ENCODE results near the gene C1orf141.

The C1orf141 gene

GRCh38 chr1:67169496-67169895 lies 34.7 kb upstream of the C1orf141 start:
- Histone ChIP-seq H3K36me3 (ENCODE audit: control insufficient read depth in 1 of 2, insufficient read depth in 2 of 2, low read depth in 1 of 2, low read length in 2 of 2) (no peaks in the 10 kb centered on the region), H3K9ac (ENCODE audit: low read length) (no peak overlapping the region), H3K4me1 (ENCODE audit: control insufficient read depth, insufficient read depth, low read depth, low read length) (no peaks in the 10 kb centered on the region), H3K4me2 (ENCODE audit: low read length, poor library complexity, severe bottlenecking) (no peak overlapping the region), H2AFZ (ENCODE audit: low read depth, low read length) (no peak overlapping the region), H3K27ac (ENCODE audit: low read length, poor library complexity, severe bottlenecking) (no peak overlapping the region), H2BK5ac (ENCODE audit: low read depth, low read length, poor library complexity, severe bottlenecking) (no peak overlapping the region), H3K79me1 (replicated peaks; ENCODE audit: low read length, poor library complexity, severe bottlenecking) (no peaks in the 10 kb centered on the region), H2BK120ac (ENCODE audit: low read depth, low read length) (no peak overlapping the region), H3K23ac (ENCODE audit: low read length in 2 of 2) (no peak overlapping the region), H2AK5ac (ENCODE audit: low read length, severe bottlenecking) (no peak overlapping the region), H4K8ac (ENCODE audit: low read length) (no peak overlapping the region), H3K27me3 (ENCODE audit: control insufficient read depth in 1 of 2, insufficient read depth in 1 of 2, low read length in 2 of 2) (no peaks in the 10 kb centered on the region), H4K91ac (ENCODE audit: low read length) (no peak overlapping the region), H3K4me3 (ENCODE audit: insufficient read depth in 1 of 2, low read depth in 1 of 2, low read length in 2 of 2) (no peak overlapping the region), H3K4ac (ENCODE audit: low read depth in 1 of 2, low read length in 2 of 2) (no peak overlapping the region), H2BK15ac (ENCODE audit: low read depth, poor library complexity, severe bottlenecking) (no peak overlapping the region), H2BK12ac (ENCODE audit: low read length in 2 of 2) (no peak overlapping the region), H3K14ac (ENCODE audit: low read length in 2 of 2) (no peak overlapping the region), H3K18ac (ENCODE audit: low read depth in 1 of 2, low read length in 2 of 2) (no peak overlapping the region), H3K9me3 (ENCODE audit: control insufficient read depth, low read length) (no peaks in the 10 kb centered on the region)
- WGBS: 100% methylated on average over 2 of the region's 2 CpGs
- DNase-seq: no peak

- Histone ChIP-seq H2BK5ac (ENCODE audit: low read depth, low read length, poor library complexity, severe bottlenecking) (no peak within 1 kb of the TSS), H3K18ac (ENCODE audit: low read depth in 1 of 2, low read length in 2 of 2) (no peak within 1 kb of the TSS), H2AK5ac (ENCODE audit: low read length, severe bottlenecking) (no peak within 1 kb of the TSS), H3K4ac (ENCODE audit: low read depth in 1 of 2, low read length in 2 of 2) (no peak within 1 kb of the TSS), H3K9me3 (ENCODE audit: control insufficient read depth, low read length) (no peaks in the 10 kb centered on the region), H3K4me2 (ENCODE audit: low read length, poor library complexity, severe bottlenecking) (no peak within 1 kb of the TSS), H4K91ac (ENCODE audit: low read length) (no peak within 1 kb of the TSS), H3K14ac (ENCODE audit: low read length in 2 of 2) (no peak within 1 kb of the TSS), H2BK12ac (ENCODE audit: low read length in 2 of 2) (no peak within 1 kb of the TSS), H3K4me1 (ENCODE audit: control insufficient read depth, insufficient read depth, low read depth, low read length) (no peaks in the 10 kb centered on the region), H3K36me3 (ENCODE audit: control insufficient read depth in 1 of 2, insufficient read depth in 2 of 2, low read depth in 1 of 2, low read length in 2 of 2) (no peaks in the 10 kb centered on the region), H2AFZ (ENCODE audit: low read depth, low read length) (no peak within 1 kb of the TSS), H2BK15ac (ENCODE audit: low read depth, poor library complexity, severe bottlenecking) (no peak within 1 kb of the TSS), H4K8ac (ENCODE audit: low read length) (no peak within 1 kb of the TSS), H3K79me1 (replicated peaks; ENCODE audit: low read length, poor library complexity, severe bottlenecking) (no peaks in the 10 kb centered on the region), H3K9ac (ENCODE audit: low read length) (no peak within 1 kb of the TSS), H3K23ac (ENCODE audit: low read length in 2 of 2) (no peak within 1 kb of the TSS), H3K27ac (ENCODE audit: low read length, poor library complexity, severe bottlenecking) (no peak within 1 kb of the TSS), H3K27me3 (ENCODE audit: control insufficient read depth in 1 of 2, insufficient read depth in 1 of 2, low read length in 2 of 2) (no peaks in the 10 kb centered on the region), H3K4me3 (ENCODE audit: insufficient read depth in 1 of 2, low read depth in 1 of 2, low read length in 2 of 2) (no peak within 1 kb of the TSS), H2BK120ac (ENCODE audit: low read depth, low read length) (no peak within 1 kb of the TSS)
- WGBS: 78% methylated on average over 3 of the region's 4 CpGs
- no peak for DNase-seq
Measured at GRCh38 chr1:67166196-67166595, 31.4 kb upstream of the C1orf141 start, which contains the start of gene IL23R. Gene IL23R, plus strand, starts transcription at chr1:67166454. Its CDS starts 1,667 bp downstream, at chr1:67168121.

GRCh38 chr1:67165468-67166041 lies 30.8 kb upstream of the C1orf141 start:
- H3K4me1 ChIP-seq (ENCODE audit: control insufficient read depth, insufficient read depth, low read depth, low read length): no peaks in the 10 kb centered on the region
- H3K27me3 ChIP-seq (ENCODE audit: control insufficient read depth in 1 of 2, insufficient read depth in 1 of 2, low read length in 2 of 2): no peaks in the 10 kb centered on the region
- H4K91ac ChIP-seq (ENCODE audit: low read length): no peak overlapping the region
- H3K23ac ChIP-seq (ENCODE audit: low read length in 2 of 2): no peak overlapping the region
- no peak for DNase-seq
- no peaks in the 10 kb centered on the region for H3K9me3 ChIP-seq (ENCODE audit: control insufficient read depth, low read length)
- no peak overlapping the region for H4K8ac ChIP-seq (ENCODE audit: low read length)
- no peak overlapping the region for H3K4ac ChIP-seq (ENCODE audit: low read depth in 1 of 2, low read length in 2 of 2)
- no peak overlapping the region for H2BK12ac ChIP-seq (ENCODE audit: low read length in 2 of 2)
- no peak overlapping the region for H2BK15ac ChIP-seq (ENCODE audit: low read depth, poor library complexity, severe bottlenecking)
- H3K36me3 ChIP-seq (ENCODE audit: control insufficient read depth in 1 of 2, insufficient read depth in 2 of 2, low read depth in 1 of 2, low read length in 2 of 2): no peaks in the 10 kb centered on the region
- H3K14ac ChIP-seq (ENCODE audit: low read length in 2 of 2): no peak overlapping the region
- H3K18ac ChIP-seq (ENCODE audit: low read depth in 1 of 2, low read length in 2 of 2): no peak overlapping the region
- H2BK5ac ChIP-seq (ENCODE audit: low read depth, low read length, poor library complexity, severe bottlenecking): no peak overlapping the region
- no peak overlapping the region for H3K9ac ChIP-seq (ENCODE audit: low read length)
- H3K4me2 ChIP-seq (ENCODE audit: low read length, poor library complexity, severe bottlenecking): no peak overlapping the region
- no peak overlapping the region for H2BK120ac ChIP-seq (ENCODE audit: low read depth, low read length)
- H3K79me1 ChIP-seq (replicated peaks; ENCODE audit: low read length, poor library complexity, severe bottlenecking): no peaks in the 10 kb centered on the region
- no peak overlapping the region for H3K4me3 ChIP-seq (ENCODE audit: insufficient read depth in 1 of 2, low read depth in 1 of 2, low read length in 2 of 2)
- no peak overlapping the region for H2AFZ ChIP-seq (ENCODE audit: low read depth, low read length)
- no peak overlapping the region for H2AK5ac ChIP-seq (ENCODE audit: low read length, severe bottlenecking)
- WGBS: 85% methylated on average over 4 of the region's 4 CpGs
- H3K27ac ChIP-seq (ENCODE audit: low read length, poor library complexity, severe bottlenecking): no peak overlapping the region

- Histone ChIP-seq H3K14ac (ENCODE audit: low read length in 2 of 2) (no peak overlapping the region), H2BK120ac (ENCODE audit: low read depth, low read length) (no peak overlapping the region), H3K36me3 (ENCODE audit: control insufficient read depth in 1 of 2, insufficient read depth in 2 of 2, low read depth in 1 of 2, low read length in 2 of 2) (no peaks in the 10 kb centered on the region), H2BK5ac (ENCODE audit: low read depth, low read length, poor library complexity, severe bottlenecking) (no peak overlapping the region), H3K23ac (ENCODE audit: low read length in 2 of 2) (no peak overlapping the region), H4K8ac (ENCODE audit: low read length) (no peak overlapping the region), H3K4me3 (ENCODE audit: insufficient read depth in 1 of 2, low read depth in 1 of 2, low read length in 2 of 2) (no peak overlapping the region), H2BK12ac (ENCODE audit: low read length in 2 of 2) (no peak overlapping the region), H3K27ac (ENCODE audit: low read length, poor library complexity, severe bottlenecking) (no peak overlapping the region), H3K4me2 (ENCODE audit: low read length, poor library complexity, severe bottlenecking) (no peak overlapping the region), H2AK5ac (ENCODE audit: low read length, severe bottlenecking) (no peak overlapping the region), H3K27me3 (ENCODE audit: control insufficient read depth in 1 of 2, insufficient read depth in 1 of 2, low read length in 2 of 2) (no peaks in the 10 kb centered on the region), H3K4me1 (ENCODE audit: control insufficient read depth, insufficient read depth, low read depth, low read length) (no peaks in the 10 kb centered on the region), H2BK15ac (ENCODE audit: low read depth, poor library complexity, severe bottlenecking) (no peak overlapping the region), H3K9me3 (ENCODE audit: control insufficient read depth, low read length) (no peaks in the 10 kb centered on the region), H2AFZ (ENCODE audit: low read depth, low read length) (no peak overlapping the region), H3K9ac (ENCODE audit: low read length) (no peak overlapping the region), H3K79me1 (replicated peaks; ENCODE audit: low read length, poor library complexity, severe bottlenecking) (no peaks in the 10 kb centered on the region), H4K91ac (ENCODE audit: low read length) (no peak overlapping the region), H3K4ac (ENCODE audit: low read depth in 1 of 2, low read length in 2 of 2) (no peak overlapping the region), H3K18ac (ENCODE audit: low read depth in 1 of 2, low read length in 2 of 2) (no peak overlapping the region)
- no CpG with 5 or more reads among the region's 2 CpGs for WGBS
- peak; percentile 11 for DNase-seq
Measured at GRCh38 chr1:67162954-67163353, 28.2 kb upstream of the C1orf141 start.

Measured in mesenchymal stem cell (in vitro differentiated cells and primary cell).